ENCODE data around the gene NPLOC4.
"Not testable (repeated sequence)": the region's sequence is repeated elsewhere in the genome, so short reads cannot be mapped to it uniquely, and the experiment has no call there.

The NPLOC4 gene

DNA sequence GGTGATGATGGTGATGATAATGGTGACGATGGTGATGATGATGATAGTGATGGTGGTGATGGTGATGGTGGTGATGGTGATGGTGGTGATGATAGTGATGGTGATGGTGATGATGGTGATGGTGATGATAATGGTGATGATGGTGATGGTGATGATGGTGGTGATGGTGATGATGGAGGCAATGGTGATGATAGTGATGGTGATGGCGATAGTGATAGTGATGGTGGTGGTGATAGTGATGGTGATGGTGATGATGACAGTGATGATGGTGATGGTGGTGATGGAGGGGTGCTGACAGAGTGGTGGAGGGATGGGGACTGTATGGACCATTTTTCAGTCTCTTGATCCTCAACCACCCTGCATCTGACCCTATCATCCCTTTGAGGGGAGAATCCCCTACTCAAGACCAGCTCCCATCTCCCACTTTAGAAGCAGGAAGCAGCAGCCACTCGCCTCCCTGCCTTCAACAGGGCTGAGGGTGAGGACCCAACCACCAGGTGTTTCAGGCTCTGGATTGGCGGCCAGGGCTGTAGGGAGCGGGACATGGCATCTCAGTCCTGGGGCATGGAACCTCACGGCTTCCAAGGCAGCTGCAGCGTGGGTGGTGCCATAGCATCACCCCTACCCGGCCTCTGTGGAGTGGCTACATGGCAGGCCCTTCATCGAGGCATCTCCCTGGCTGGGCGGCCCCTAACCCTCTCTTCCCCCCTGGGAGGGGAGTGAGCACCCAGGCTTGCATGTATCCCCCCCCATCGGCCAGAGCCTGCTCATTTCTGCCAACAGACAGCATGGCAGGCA is 104.2 kb downstream of the NPLOC4 start:
- DNase-seq (ENCODE audit: low read depth), result no peak
- H3K4me3 ChIP-seq (ENCODE audit: low read depth, low read length), result no peak overlapping the region
- in situ Hi-C loops (cut with HindIII; ENCODE audit: low sequenced_read_pairs), result no loop called here
- TF ChIP-seq, protein P1, sequence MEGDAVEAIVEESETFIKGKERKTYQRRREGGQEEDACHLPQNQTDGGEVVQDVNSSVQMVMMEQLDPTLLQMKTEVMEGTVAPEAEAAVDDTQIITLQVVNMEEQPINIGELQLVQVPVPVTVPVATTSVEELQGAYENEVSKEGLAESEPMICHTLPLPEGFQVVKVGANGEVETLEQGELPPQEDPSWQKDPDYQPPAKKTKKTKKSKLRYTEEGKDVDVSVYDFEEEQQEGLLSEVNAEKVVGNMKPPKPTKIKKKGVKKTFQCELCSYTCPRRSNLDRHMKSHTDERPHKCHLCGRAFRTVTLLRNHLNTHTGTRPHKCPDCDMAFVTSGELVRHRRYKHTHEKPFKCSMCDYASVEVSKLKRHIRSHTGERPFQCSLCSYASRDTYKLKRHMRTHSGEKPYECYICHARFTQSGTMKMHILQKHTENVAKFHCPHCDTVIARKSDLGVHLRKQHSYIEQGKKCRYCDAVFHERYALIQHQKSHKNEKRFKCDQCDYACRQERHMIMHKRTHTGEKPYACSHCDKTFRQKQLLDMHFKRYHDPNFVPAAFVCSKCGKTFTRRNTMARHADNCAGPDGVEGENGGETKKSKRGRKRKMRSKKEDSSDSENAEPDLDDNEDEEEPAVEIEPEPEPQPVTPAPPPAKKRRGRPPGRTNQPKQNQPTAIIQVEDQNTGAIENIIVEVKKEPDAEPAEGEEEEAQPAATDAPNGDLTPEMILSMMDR (IDR thresholded peaks at IDR 0.05; ENCODE audit: low read depth, low read length, missing control alignments), result no peak

DNA sequence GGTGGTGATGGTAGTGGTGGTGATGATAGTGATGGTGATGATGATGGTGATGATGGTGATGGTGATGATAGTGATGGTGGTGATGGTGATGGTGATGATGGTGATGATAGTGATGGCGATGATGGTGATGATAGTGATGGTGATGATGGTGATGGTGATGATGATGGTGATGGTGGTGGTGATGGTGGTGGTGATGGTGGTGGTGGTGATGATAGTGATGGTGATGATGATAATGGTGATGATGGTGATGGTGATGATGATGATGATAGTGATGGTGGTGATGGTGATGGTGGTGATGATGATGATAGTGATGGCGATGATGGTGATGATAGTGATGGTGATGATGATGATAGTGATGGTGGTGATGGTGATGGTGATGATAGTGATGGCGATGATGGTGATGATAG is 104.9 kb downstream of the NPLOC4 start:
- H3K4me3 ChIP-seq (ENCODE audit: low read depth, low read length); in situ Hi-C loops (cut with HindIII; ENCODE audit: low sequenced_read_pairs); DNase-seq (ENCODE audit: low read depth): not testable (repeated sequence)

DNA sequence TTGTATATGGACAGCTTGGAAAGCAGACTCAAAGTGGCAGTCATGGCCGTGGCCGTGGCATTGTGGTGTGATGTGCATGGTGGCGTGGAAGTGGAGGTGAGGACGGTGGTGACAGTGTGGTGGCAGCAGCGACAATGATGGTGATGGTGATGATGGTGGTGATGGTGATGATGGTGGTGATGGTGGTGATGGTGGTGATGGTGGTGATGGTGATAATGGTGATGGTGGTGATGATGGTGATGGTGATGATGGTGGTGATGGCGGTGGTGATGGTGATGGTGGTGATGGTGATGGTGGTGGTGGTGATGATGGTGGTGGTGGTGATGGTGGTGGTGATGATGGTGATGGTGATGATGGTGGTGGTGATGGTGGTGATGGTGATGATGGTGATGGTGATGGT is 105.9 kb downstream of the NPLOC4 start:
- DNase-seq (ENCODE audit: low read depth); H3K4me3 ChIP-seq (ENCODE audit: low read depth, low read length); in situ Hi-C loops (cut with HindIII; ENCODE audit: low sequenced_read_pairs): not testable (repeated sequence)

DNA sequence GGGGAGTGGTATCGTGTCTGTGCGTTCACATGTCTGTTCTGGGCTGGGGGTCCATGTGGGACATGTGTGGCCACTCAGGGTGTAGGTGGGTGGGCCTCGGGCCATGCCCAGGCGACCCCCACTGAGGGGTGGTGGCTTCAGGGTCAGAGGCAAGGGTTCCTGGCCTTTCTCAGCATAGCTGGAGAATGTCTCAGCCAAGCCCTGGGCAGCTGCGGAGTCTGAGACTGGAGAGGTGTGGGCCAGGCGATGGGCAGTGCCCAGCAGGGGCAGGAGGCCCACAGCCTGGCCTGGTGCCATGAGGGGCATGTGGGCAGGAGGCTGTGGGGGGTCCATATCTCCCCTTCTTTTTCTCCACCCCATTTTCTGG is 107.5 kb downstream of the NPLOC4 start:
- DNase-seq (ENCODE audit: low read depth), result no peak
- TF ChIP-seq, protein P1 (IDR thresholded peaks at IDR 0.05; ENCODE audit: low read depth, low read length, missing control alignments), result no peak

DNA sequence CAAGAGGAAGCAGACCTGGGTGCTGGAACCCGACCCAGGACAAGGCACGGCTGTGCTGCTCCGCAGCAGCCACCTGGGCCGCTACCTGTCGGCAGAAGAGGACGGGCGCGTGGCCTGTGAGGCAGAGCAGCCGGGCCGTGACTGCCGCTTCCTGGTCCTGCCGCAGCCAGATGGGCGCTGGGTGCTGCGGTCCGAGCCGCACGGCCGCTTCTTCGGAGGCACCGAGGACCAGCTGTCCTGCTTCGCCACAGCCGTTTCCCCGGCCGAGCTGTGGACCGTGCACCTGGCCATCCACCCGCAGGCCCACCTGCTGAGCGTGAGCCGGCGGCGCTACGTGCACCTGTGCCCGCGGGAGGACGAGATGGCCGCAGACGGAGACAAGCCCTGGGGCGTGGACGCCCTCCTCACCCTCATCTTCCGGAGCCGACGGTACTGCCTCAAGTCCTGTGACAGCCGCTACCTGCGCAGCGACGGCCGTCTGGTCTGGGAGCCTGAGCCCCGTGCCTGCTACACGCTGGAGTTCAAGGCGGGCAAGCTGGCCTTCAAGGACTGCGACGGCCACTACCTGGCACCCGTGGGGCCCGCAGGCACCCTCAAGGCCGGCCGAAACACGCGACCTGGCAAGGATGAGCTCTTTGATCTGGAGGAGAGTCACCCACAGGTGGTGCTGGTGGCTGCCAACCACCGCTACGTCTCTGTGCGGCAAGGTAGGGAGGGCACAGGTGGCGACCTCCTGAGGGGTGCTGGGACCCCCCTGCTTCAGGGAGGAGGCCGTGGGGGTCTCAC is 108.1 kb downstream of the NPLOC4 start:
- in situ Hi-C loops (cut with HindIII; ENCODE audit: low sequenced_read_pairs), result no loop called here
- TF ChIP-seq, protein P1 (IDR thresholded peaks at IDR 0.05; ENCODE audit: low read depth, low read length, missing control alignments), result no peak
- DNase-seq (ENCODE audit: low read depth), result no peak
- no peak overlapping the region for H3K4me3 ChIP-seq (ENCODE audit: low read depth, low read length)

More for the DNA sequence above, 107.5 kb downstream of the NPLOC4 start:
- no peak overlapping the region for H3K4me3 ChIP-seq (ENCODE audit: low read depth, low read length)
- in situ Hi-C loops (cut with HindIII; ENCODE audit: low sequenced_read_pairs), result no loop called here

DNA sequence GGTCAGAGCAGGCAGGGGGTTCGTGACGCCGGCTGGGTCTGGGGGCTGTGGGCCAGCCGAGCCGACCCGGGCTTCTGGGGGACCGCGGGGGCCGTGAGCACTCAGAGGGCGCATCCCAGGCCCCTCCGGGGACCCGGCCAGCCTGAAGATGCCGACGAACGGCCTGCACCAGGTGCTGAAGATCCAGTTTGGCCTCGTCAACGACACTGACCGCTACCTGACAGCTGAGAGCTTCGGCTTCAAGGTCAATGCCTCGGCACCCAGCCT is 108.6 kb downstream of the NPLOC4 start:
- in situ Hi-C loops (cut with HindIII; ENCODE audit: low sequenced_read_pairs), result no loop called here

DNA sequence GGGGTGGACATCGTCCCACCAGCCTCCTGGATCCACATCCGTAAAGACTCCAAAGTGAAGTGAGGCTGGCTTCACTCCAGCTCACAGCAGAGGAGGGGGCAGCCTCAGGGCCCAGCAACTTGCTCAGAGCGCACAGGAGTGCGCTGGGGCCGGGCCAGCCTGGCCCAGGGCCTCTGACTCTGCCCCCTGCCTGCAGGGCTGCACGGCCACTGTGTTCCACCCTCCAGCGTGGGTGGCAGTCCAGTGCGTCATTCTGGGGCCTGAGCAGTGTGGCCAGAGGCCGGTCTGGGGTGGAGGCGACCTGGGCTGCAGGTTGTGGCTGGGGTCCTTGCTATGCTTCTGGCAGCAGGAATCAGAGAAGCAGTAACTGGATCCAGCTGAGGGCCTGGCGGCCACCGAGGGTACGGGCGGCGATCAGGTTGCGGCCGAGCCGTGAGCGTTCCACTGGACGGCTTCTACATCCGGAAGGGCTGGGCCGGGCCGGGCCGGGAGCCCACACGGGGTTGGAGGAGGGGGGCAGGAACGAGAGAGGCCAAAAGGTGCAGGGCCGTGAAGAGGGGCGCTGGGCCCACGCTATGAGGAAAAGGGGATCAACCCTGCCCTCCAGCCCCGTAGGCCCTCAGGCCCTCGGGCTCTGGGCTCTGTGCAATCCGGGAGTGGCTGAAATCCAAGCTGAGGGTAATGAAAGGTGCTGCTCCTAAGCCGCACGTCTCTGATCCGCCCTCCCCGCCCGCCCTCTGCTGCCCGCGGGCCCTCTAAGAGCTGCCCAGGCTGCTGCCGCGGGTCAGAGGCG is 109.1 kb downstream of the NPLOC4 start, which contains the start of gene FSCN2:
TSS of gene FSCN2 (plus strand) at position 787 of the 793 bp plus-strand sequence. CDS start 155 bp downstream, outside the sequence.
- TF ChIP-seq, protein P1 (IDR thresholded peaks at IDR 0.05; ENCODE audit: low read depth, low read length, missing control alignments), result no peak
- in situ Hi-C loops (cut with HindIII; ENCODE audit: low sequenced_read_pairs), result no loop called here
- no peak within 1 kb of the TSS for H3K4me3 ChIP-seq (ENCODE audit: low read depth, low read length)
- DNase-seq (ENCODE audit: low read depth), result no peak

More for the DNA sequence above, 108.6 kb downstream of the NPLOC4 start:
- DNase-seq (ENCODE audit: low read depth), result no peak
- TF ChIP-seq, protein P1 (IDR thresholded peaks at IDR 0.05; ENCODE audit: low read depth, low read length, missing control alignments), result no peak
- no peak overlapping the region for H3K4me3 ChIP-seq (ENCODE audit: low read depth, low read length)
